ENCODE results near the gene TMEM212.
A peak's percentile ranks its signal among the peaks of the same experiment; 100 is the strongest.

Gene TMEM212

GRCh38 chr3:171842864-171843518, at the start of gene TMEM212:
TSS of gene TMEM212 (plus strand) at chr3:171843349. CDS start at chr3:171843384, 35 bp downstream.
- DNase-seq (ENCODE audit: low read depth) = no peak

DNA sequence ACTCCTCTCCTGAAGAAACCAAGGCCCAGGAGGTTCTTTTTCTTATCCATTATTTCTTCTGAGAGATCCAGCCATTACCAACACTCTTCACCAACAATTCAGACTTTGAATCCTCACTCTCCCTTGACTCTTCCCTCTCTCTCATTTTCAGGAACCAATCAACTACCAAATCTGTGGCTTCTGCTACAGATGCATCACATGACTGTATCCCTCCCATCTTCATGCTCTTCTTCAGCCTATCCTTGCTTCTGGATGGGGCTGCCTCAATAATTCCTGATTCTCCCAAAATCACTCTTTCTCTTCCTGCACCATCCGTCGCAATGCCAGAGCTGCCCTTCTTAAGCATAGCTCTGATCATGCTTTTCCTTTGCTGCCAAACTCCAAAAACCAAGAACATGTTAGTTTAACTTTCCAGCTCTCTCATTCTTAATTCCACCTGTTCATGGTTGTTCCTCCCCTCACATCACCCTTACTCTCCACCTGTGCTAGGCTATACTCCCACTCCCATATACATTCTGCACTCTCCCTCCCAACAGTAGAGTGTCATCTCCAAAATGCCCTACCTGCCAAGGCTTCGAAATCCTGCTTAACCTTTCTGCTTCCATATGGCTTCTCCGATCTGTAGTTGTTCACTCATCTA, 46.4 kb upstream of the TMEM212 start:
- no peak for DNase-seq (ENCODE audit: low read depth)

DNA sequence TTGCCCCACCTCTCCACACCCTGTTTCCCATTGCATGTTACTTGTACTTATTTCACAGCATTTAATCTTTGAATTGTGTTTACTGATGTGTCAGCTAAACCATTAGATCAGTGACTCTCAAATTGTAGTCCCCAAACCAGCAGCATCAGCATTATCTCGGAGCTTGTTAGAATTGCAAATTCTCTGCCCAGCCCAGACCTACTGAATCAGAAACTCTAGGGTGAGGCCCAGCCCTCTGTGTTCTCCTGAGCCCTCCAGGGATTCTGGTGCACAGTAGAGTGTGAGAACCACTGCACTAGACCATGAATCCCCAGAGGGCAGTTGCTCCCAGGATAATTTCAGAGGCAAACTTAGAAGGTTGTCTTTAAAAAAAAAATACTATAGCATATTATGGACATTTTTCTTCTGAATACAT, 45.9 kb upstream of the TMEM212 start:
- DNase-seq (ENCODE audit: low read depth) = no peak

DNA sequence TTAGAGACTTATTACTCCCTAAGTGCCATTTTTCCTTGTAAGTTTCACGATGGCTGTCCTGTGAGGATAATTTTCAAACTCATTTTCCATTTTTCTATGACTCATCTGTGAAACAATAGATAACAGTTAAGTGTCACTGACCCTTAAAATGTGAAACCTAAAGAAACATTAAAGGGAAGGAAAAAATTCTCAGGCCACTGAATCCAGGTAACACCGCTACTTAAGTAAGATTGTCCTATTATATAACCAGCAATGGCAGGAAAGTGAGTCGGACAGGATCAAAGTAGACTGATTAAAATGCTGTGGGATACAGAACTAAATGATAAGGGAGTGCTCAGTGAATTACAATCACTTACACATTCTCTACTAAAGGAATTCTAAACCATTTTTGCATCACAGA, 45.3 kb upstream of the TMEM212 start:
- DNase-seq (ENCODE audit: low read depth) = no peak

GRCh38 chr3:171799501-171799900, 43.6 kb upstream of the TMEM212 start:
- DNase-seq (ENCODE audit: low read depth) = no peak

GRCh38 chr3:171801738-171802589, 41.2 kb upstream of the TMEM212 start:
- DNase-seq (ENCODE audit: low read depth) = no peak

- DNase-seq (ENCODE audit: low read depth) = no peak
Measured at GRCh38 chr3:171802590-171802956, 40.6 kb upstream of the TMEM212 start.

- no peak for DNase-seq (ENCODE audit: low read depth)
Measured at GRCh38 chr3:171803044-171803443, 40.1 kb upstream of the TMEM212 start.

- DNase-seq (ENCODE audit: low read depth) = no peak
Measured at GRCh38 chr3:171804618-171805389, 38.3 kb upstream of the TMEM212 start.

- no peak for DNase-seq (ENCODE audit: low read depth)
Measured at GRCh38 chr3:171805687-171806086, 37.5 kb upstream of the TMEM212 start.

DNA sequence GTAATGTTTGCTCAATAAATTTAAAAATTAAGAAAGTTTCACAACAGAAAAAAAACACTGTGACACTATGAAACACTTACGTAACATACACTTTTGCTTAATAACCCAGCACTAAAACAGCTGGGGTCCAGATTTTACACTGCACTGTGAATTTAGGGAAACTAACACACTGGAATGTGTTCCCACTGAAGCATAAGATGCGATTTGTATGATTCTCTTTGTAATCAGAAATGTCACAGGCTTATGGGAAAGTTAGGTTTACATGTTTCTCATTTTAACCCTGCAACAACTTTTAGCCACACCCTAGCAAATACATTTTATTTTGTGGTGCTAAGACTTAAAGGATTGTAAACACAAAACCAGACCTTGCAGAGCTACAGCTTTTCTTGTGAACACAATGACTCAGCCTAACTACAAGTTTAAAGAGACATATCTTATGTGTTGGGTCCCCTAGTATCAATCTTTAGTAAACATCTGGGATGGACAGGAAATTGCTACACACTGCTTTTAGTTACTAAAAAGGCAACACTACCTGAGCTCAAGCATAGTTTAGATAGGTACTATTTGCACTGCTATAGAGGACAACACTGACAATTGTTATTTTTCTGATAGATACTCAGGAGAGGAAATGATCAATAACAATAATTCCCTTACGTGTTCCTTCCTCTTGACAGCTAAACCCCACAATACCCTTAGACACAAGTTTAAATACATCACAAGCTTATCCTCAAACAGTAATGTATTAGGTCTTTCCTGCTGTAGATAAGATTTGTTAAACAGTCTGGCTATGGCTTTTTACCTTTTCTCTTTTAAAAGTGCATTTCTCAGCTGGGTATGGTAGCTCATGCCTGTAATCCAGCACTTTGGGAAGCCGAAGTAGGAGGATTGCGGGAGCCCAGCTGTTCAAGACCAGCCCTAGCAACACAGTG, 36.7 kb upstream of the TMEM212 start:
- DNase-seq (ENCODE audit: low read depth) = no peak

DNA sequence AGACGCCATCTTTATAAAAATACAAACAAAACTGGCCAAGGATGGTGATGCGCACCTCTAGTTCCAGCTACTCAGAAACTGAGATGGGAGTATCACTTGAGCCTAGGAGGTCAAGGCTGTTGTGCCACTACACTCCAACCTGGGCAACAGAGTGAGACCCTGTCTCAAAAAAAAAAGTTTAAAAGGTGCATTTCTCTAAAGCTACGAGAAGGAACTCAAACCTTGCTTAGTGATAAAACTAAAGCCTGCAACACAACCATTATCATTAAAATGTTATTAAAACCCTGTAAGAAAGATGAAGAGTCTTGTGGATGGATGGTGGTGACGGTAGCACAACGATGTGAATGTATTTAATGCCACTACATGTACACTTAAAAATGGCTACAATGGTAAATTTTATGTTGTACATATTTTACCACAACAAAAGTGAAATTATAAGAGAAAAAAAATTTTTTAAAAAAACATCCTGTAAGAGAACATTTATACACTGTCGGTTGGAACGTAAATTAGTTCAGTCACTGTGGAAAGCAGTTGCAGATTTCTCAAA, 35.9 kb upstream of the TMEM212 start:
- no peak for DNase-seq (ENCODE audit: low read depth)

GRCh38 chr3:171807806-171808205, 35.3 kb upstream of the TMEM212 start:
- no peak for DNase-seq (ENCODE audit: low read depth)

DNA sequence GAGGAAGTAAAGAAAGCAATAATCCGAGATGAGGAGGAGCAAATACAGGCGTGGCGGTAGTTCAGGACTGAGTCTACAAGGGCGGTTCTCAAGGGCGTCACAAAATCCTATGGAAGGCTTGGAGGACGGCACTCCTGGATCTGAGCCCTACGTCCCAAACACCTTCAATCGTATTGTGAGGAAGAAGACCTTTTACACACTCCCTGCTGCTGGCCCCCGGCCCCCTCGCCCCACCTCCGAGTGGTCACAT, 33.6 kb upstream of the TMEM212 start:
- DNase-seq (ENCODE audit: low read depth) = no peak

- DNase-seq (ENCODE audit: low read depth) = peak; percentile 41
Measured at GRCh38 chr3:171809861-171810628, 33.1 kb upstream of the TMEM212 start, which contains the start of gene PLD1. TSS of gene PLD1 (minus strand) at chr3:171810483. CDS start at chr3:171738051, 72,432 bp downstream.

- DNase-seq (ENCODE audit: low read depth) = no peak
Measured at GRCh38 chr3:171810629-171811294, 32.4 kb upstream of the TMEM212 start.

DNA sequence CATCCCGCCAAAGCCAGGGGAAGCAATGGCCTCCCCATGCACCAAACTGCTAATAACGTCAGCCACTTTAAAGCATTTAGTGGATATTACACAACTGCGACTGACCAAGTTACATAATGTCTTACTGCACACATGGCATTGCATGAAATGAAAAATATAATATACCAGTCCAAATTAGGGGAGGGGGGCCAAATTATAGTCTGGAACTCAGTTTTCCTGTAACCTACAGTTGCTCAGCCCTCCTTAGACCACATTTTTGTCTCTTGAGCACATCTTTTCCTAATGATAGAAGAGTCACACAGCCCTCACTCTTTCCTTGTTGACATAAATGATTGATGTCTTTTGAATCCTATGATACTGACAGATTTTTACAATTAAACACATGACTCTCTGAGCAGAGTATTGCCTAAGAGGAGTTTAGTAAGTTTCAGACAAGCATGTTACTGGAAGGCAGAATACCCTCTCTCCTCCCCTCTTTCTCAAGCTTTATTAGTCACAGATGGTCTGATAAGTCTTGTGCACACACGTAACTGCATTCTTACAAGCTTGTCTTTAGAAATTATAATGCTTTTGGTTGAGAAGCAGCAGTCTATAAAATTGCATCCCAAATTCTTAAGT, 31.7 kb upstream of the TMEM212 start:
- DNase-seq (ENCODE audit: low read depth) = no peak

- DNase-seq (ENCODE audit: low read depth) = no peak
Measured at GRCh38 chr3:171811913-171812335, 31.2 kb upstream of the TMEM212 start.

- no peak for DNase-seq (ENCODE audit: low read depth)
Measured at GRCh38 chr3:171812811-171813210, 30.3 kb upstream of the TMEM212 start.
